Endothelial cell of umbilical vein (primary cell): Measurements from ENCODE around the gene MOB3B. TPM values are rescaled to one million over a fixed set of nuclear protein-coding genes. Genes with fewer than 3 reads are reported as not detected.

Experiments
- BruUV-seq: library from RNA; stranded (reverse); fragments of 400-500 nt; replicated peaks from 2 replicates; lab custom pipeline; 2021; lab: Mats Ljungman, UMichigan
- CTCF ChIA-PET: fragments of 300-600, 350-600 bp; sonication (Branson Sonifier 250); formaldehyde crosslinking; loops from one replicate; lab custom pipeline; 2021; ENCODE audit warnings: antibody characterized with exemption, inconsistent platforms; lab: Charles Lee
- POLR2A ChIA-PET: fragments of 300-600, 350-600 bp; sonication (Branson Sonifier 250); formaldehyde crosslinking; loops from one replicate; lab custom pipeline; 2021; ENCODE audit warnings: antibody characterized with exemption, inconsistent platforms; lab: Charles Lee
- DNase-seq: peaks from one replicate; pipeline ENCODE4 v3.0.0-alpha.2; 2011; ENCODE audit warnings: low read depth, low spot score
- FAIRE-seq: peaks from 2 replicates; lab custom pipeline; 2011; peaks lifted over from hg19 to GRCh38; lab: Jason Lieb, UNC
- H2AFZ ChIP-seq: 2 replicates; pipeline ENCODE4 v1.6.0; 2012; ENCODE audit warnings: low read depth, low read length, control low read depth, inconsistent platforms
- H3K27ac ChIP-seq: 2 replicates; pipeline ENCODE4 v1.5.1; 2011; ENCODE audit warnings: low read depth, mild to moderate bottlenecking, control low read depth, low read length, moderate library complexity; ENCODE audit not compliant: insufficient read depth
- H3K27me3 ChIP-seq, 2 experiments: 2 replicates each; pipeline versions ENCODE4 v1.6.0 to v1.6.1; 2011; ENCODE audit warnings: low read length in 2 of 2, mixed read lengths in 1 of 2; ENCODE audit not compliant: control insufficient read depth in 2 of 2, insufficient read depth in 2 of 2
- H3K36me3 ChIP-seq, 2 experiments: 2 replicates in 1 of 2; 3 replicates in 1 of 2; pipeline ENCODE4 v1.5.1; 2011; ENCODE audit warnings: low read length in 2 of 2, mild to moderate bottlenecking in 1 of 2, moderate library complexity in 1 of 2; ENCODE audit not compliant: control insufficient read depth in 2 of 2, insufficient read depth in 2 of 2; ENCODE audit errors: extremely low read depth in 1 of 2
- H3K4me1 ChIP-seq: 3 replicates; pipeline ENCODE4 v1.5.1; 2011; ENCODE audit warnings: mild to moderate bottlenecking, low read length; ENCODE audit not compliant: control insufficient read depth, insufficient read depth; ENCODE audit errors: extremely low read depth
- H3K4me2 ChIP-seq: 2 replicates; pipeline ENCODE4 v1.6.1; 2011; ENCODE audit warnings: low read length, control low read depth, mixed read lengths; ENCODE audit not compliant: insufficient read depth
- H3K4me3 ChIP-seq, 3 experiments: fragments of 200-600 bp in 1 of 3; sonication (generic), shearing (Covaris generic) in 1 of 3; replicated peaks in 1 of 3; 2 replicates each; pipeline ENCODE4 v1.5.1; 2011 to 2016; ENCODE audit warnings: control low read depth in 3 of 3, low read length in 3 of 3, mild to moderate bottlenecking in 2 of 3, inconsistent platforms in 1 of 3, low read depth in 1 of 3, moderate library complexity in 1 of 3; ENCODE audit not compliant: insufficient read depth in 1 of 3
- H3K79me2 ChIP-seq: 2 replicates; pipeline ENCODE4 v1.6.0; 2012; ENCODE audit warnings: low read length, inconsistent platforms; ENCODE audit not compliant: control insufficient read depth, insufficient read depth
- H3K9ac ChIP-seq: replicated peaks from 2 replicates; pipeline ENCODE3; 2011; ENCODE audit warnings: low read length, control low read depth; ENCODE audit not compliant: insufficient read depth; ENCODE audit errors: extremely low read depth
- H3K9me1 ChIP-seq: replicated peaks from 3 replicates; pipeline ENCODE4 v1.6.0; 2011; ENCODE audit warnings: mild to moderate bottlenecking, low read length; ENCODE audit not compliant: control insufficient read depth, insufficient read depth; ENCODE audit errors: extremely low read depth
- H3K9me3 ChIP-seq: replicated peaks from 2 replicates; pipeline ENCODE4 v1.5.1; 2012; ENCODE audit warnings: low read length, inconsistent platforms; ENCODE audit not compliant: control insufficient read depth, insufficient read depth
- H4K20me1 ChIP-seq: replicated peaks from 2 replicates; pipeline ENCODE3; 2011; ENCODE audit warnings: mild to moderate bottlenecking, low read length; ENCODE audit not compliant: control insufficient read depth, insufficient read depth; ENCODE audit errors: extremely low read depth
- EZH2 ChIP-seq: IDR thresholded peaks from 2 replicates; pipeline ENCODE4 v1.6.1; 2012; ENCODE audit warnings: borderline replicate concordance, low read depth, mild to moderate bottlenecking, moderate library complexity, low read length, inconsistent platforms; ENCODE audit not compliant: severe bottlenecking
- FOS ChIP-seq: IDR thresholded peaks from 2 replicates; pipeline ENCODE4 v1.6.1; 2011; ENCODE audit warnings: mild to moderate bottlenecking, low read length, moderate library complexity, borderline replicate concordance; ENCODE audit not compliant: insufficient read depth
- GATA2 ChIP-seq: IDR thresholded peaks from 2 replicates; pipeline ENCODE4 v1.7.0; 2011; ENCODE audit warnings: low read depth, mild to moderate bottlenecking, moderate library complexity, mixed read lengths, low read length; ENCODE audit not compliant: insufficient read length, insufficient read depth
- MYC ChIP-seq: IDR thresholded peaks from one replicate; pipeline ENCODE4 v1.6.1; 2011; ENCODE audit warnings: mild to moderate bottlenecking, low read depth, low read length
- POLR2A ChIP-seq: IDR thresholded peaks from 2 replicates; pipeline ENCODE4 v1.6.1; 2012; ENCODE audit warnings: low read depth, mild to moderate bottlenecking, control low read depth, low read length
- POLR2AphosphoS5 ChIP-seq: IDR thresholded peaks from 2 replicates; pipeline ENCODE4 v1.6.1; 2012; ENCODE audit warnings: low read depth, mild to moderate bottlenecking, control low read depth, low read length, moderate library complexity; ENCODE audit not compliant: insufficient read depth
- dilution Hi-C: fragments of 300-500 bp; cut with MboI; formaldehyde crosslinking; loops from one replicate; pipeline ENCODE4 v1.15.0; 2019; ENCODE audit warnings: low sequenced_read_pairs; ENCODE audit not compliant: extremely low pct_ligation_motif_present
- intact Hi-C: fragments of 100-400 bp; cut with micrococcal nuclease; formaldehyde crosslinking; loops from one replicate; pipeline ENCODE4 v1.10.0; 2022
- polyA plus RNA-seq, 4 experiments: library from polyadenylated mRNA; depleted of rRNA in 3 of 4; stranded (reverse) in 3 of 4; unstranded in 1 of 4; fragments of >200 nt; gene quantifications; 2 replicates each; pipeline versions ENCODE4 v1.2.1 to v1.2.3, GENCODE V29; 2011 to 2012; ENCODE audit warnings: missing spikeins in 1 of 4
- total RNA-seq: library from RNA; stranded (reverse); gene quantifications from 2 replicates; pipeline ENCODE4 v1.2.3, GENCODE V29; 2021
- TF ChIP-seq, protein P1 (sequence below): IDR thresholded peaks from 2 replicates; pipeline ENCODE4 v1.6.1; 2011; ENCODE audit not compliant: insufficient read depth, insufficient read length

Gene MOB3B
- total and polyA plus RNA-seq, 2 donors (not counting 3 experiments of a cell fraction or from before 2014, with no cell fraction given), result 0.03 TPM; not detected in 1

DNA sequence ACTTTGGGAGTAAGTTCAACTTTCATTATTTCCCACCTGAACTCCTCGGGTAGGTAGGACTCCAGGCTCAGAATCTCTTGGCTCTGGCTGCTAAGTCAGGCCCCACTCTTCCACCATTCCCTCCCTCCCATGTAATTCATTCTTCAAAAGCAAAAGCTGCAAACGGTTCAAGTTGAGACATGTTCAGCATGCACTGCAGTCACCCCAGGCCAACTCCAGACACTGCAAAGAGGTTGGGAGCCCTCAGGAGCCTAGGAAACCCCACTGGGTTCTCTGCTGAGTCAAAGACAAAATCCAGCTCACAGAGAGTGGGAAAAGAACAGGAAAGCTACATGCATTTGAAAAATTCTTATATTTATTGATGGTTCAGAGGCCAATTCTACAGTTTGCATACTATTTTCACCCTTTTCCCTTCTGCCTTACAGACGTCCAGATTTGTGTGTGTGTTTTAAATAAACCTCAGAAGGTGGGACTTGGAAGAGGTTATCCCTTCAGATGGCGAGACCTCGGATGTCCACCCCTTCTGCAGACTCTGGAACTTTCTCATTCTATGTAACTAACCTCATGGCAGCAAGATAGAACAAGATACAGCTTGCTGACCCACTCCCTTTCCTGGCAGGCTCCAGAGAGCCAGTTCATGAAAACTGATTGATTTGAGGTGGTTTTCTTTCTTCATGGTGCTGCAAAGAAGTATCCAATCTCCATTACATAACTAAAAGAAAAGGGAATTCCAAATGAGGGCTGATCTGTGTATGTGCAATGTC is 167.0 kb downstream of the MOB3B start:
- FAIRE-seq (no peak), DNase-seq (no peak)
- Histone ChIP-seq H3K79me2 (no peaks in the 10 kb centered on the region), H3K36me3 (no peaks in the 10 kb centered on the region), H3K9ac (no peak overlapping the region), H3K27me3 (peaks cover 0 to 3% of the 10 kb centered on the region in 2 experiments), H4K20me1 (no peaks in the 10 kb centered on the region), H2AFZ (no peak overlapping the region), H3K4me3 (no peak overlapping the region), H3K27ac (no peak overlapping the region), H3K4me1 (no peaks in the 10 kb centered on the region), H3K9me3 (no peaks in the 10 kb centered on the region), H3K4me2 (no peak overlapping the region), H3K9me1 (no peaks in the 10 kb centered on the region)
- no peak for TF ChIP-seq POLR2AphosphoS5
- POLR2A ChIA-PET, result no interaction called here
- no TSS peak for BruUV-seq
- CTCF ChIA-PET, result no interaction called here
- intact Hi-C loops, result no loop called here
- dilution Hi-C loops, result no loop called here

DNA sequence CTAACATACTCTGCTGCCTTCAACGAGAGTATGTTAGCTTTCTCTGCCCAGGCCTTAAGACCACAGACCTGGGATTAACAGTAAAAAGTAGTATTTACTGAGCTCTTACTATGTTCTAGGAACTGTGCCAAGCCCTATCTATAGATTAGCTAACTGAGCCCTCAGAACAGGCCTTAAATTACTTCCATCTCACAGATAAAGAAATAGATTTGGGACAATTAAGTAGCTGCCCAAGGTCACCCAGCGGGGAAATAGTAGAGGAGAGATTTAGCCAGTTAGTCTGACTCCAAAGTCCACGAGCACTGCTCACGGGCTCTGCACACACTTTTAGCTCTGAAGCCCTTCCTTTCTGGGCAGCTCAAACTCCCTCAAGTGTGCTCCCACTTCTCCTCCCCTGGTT is 168.1 kb downstream of the MOB3B start:
- Histone ChIP-seq H3K4me1 (no peaks in the 10 kb centered on the region), H3K9ac (no peak overlapping the region), H3K4me2 (no peak overlapping the region), H4K20me1 (no peaks in the 10 kb centered on the region), H2AFZ (no peak overlapping the region), H3K4me3 (no peak overlapping the region), H3K27ac (no peak overlapping the region), H3K9me3 (no peaks in the 10 kb centered on the region), H3K36me3 (no peaks in the 10 kb centered on the region), H3K27me3 (peaks cover 0 to 3% of the 10 kb centered on the region in 2 experiments), H3K9me1 (no peaks in the 10 kb centered on the region), H3K79me2 (no peaks in the 10 kb centered on the region)
- no peak for DNase-seq
- intact Hi-C loops (no loop called here), dilution Hi-C loops (no loop called here)
- TF ChIP-seq MYC (no peak), POLR2AphosphoS5 (no peak), FOS (no peak), EZH2 (no peak), GATA2 (no peak), POLR2A (no peak)
- TF ChIP-seq, protein P1, sequence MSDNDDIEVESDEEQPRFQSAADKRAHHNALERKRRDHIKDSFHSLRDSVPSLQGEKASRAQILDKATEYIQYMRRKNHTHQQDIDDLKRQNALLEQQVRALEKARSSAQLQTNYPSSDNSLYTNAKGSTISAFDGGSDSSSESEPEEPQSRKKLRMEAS, result no peak
- CTCF ChIA-PET, result interaction anchor here (1.3 kb wide), 1 partner anchor 28 kb away, joined by 6 read pairs; no protein-coding TSS in a partner anchor
- BruUV-seq, result no TSS peak
- FAIRE-seq, result no peak
- POLR2A ChIA-PET, result no interaction called here
